ENCODE measurements around the gene RCAN1. TPM values are rescaled to one million over a fixed set of nuclear protein-coding genes. Genes with fewer than 3 reads are reported as not detected.

Gene RCAN1
- total and polyA plus RNA-seq, 4 donors, result 12.2 to 32.8 (median 29.8) TPM

DNA sequence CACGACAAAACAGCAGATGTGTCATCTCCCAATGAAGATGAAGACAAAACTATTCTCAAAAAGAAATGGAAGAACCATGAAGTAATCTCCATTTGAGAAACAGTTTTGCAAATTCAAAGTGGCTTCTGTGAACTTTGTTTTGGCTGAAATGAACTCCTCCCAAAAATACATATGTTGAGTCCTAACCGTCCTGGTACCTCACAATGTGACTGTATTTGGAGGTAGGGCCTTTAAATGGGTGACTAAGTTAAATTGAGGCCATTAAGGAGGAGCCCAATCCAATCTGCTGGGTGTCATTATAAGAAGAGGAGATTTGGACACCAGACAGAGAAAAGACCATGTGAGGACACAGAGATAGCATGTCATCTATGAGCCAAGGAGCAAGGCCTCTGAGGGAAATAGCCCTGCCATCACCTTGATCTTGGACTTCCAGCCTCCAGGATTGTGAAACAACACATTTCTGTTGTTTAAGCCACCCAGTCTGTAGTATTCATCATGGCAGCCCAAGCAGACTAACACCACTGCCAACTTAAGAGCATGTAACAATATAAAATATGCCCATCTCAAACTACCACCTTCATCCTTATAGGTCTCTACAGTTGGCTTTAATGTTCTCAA is 64.6 kb downstream of the RCAN1 start:
- no peaks in the 10 kb centered on the region for H3K27me3 ChIP-seq (ENCODE audit: control insufficient read depth in 3 of 3, insufficient read depth in 3 of 3, low read length in 2 of 3)
- H3K9me3 ChIP-seq (ENCODE audit: control insufficient read depth in 4 of 4, insufficient read depth in 3 of 4, low read length in 3 of 4), result no peaks in the 10 kb centered on the region
- no peak for DNase-seq
- no peaks in the 10 kb centered on the region for H3K36me3 ChIP-seq (ENCODE audit: control insufficient read depth in 4 of 4, insufficient read depth in 4 of 4, low read length in 4 of 4)
- TF ChIP-seq, protein P1, sequence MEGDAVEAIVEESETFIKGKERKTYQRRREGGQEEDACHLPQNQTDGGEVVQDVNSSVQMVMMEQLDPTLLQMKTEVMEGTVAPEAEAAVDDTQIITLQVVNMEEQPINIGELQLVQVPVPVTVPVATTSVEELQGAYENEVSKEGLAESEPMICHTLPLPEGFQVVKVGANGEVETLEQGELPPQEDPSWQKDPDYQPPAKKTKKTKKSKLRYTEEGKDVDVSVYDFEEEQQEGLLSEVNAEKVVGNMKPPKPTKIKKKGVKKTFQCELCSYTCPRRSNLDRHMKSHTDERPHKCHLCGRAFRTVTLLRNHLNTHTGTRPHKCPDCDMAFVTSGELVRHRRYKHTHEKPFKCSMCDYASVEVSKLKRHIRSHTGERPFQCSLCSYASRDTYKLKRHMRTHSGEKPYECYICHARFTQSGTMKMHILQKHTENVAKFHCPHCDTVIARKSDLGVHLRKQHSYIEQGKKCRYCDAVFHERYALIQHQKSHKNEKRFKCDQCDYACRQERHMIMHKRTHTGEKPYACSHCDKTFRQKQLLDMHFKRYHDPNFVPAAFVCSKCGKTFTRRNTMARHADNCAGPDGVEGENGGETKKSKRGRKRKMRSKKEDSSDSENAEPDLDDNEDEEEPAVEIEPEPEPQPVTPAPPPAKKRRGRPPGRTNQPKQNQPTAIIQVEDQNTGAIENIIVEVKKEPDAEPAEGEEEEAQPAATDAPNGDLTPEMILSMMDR (IDR thresholded peaks at IDR 0.05; ENCODE audit: control extremely low read depth, extremely low read depth), result no peak
- WGBS, 2 donors, result 76 to 98% methylated on average over 2 of the region's 2 CpGs
- H3K9ac ChIP-seq (ENCODE audit: insufficient read depth in 1 of 2, low read length in 2 of 2), result no peak overlapping the region
- no peak overlapping the region for H3K4me3 ChIP-seq
- no peak for ATAC-seq (ENCODE audit: insufficient read depth, low FRiP score)
- H3K27ac ChIP-seq (ENCODE audit: low read depth in 1 of 2, low read length in 1 of 2), result no peak overlapping the region
- peaks cover 0 to 10% (median under 1%) of the 10 kb centered on the region in 5 donors for H3K4me1 ChIP-seq (ENCODE audit: control insufficient read depth in 5 of 5, insufficient read depth in 5 of 5, low read length in 5 of 5)

DNA sequence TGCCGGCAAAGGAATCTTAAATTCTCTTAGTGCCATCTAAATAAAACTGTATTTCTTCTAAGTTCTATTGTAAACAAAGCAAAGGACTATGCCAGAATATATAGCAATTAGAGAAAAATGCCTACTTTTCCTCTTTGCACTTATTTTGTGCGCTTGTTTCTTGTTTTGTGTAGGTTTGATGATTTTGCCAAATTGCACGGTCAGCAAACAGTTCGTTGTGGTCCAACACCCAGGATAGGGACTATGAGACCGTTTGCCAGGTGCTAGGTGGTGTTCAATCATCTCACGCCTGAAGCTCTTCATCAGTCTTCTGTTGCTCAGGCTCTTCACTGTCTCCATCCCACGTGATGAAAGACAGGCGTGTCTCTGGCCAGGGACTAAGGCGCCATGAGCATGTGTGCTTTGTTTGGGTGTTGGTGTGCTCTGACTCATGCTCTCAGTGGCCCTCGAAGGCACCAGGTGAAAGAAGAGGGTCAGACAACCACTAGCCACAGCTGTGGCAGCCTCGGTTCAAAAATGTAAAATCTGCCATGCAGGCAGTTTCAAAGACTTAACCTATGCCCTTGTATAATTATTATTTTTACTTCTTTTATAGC is 66.0 kb downstream of the RCAN1 start:
- H3K4me1 ChIP-seq (ENCODE audit: control insufficient read depth in 5 of 5, insufficient read depth in 5 of 5, low read length in 5 of 5), result peaks cover 0 to 10% (median 4%) of the 10 kb centered on the region in 5 donors
- H3K4me3 ChIP-seq, result no peak overlapping the region
- H3K27ac ChIP-seq (ENCODE audit: low read depth in 1 of 2, low read length in 1 of 2), result no peak overlapping the region
- H3K9me3 ChIP-seq (ENCODE audit: control insufficient read depth in 4 of 4, insufficient read depth in 3 of 4, low read length in 3 of 4), result peaks cover 0 to 2% (median 0%) of the 10 kb centered on the region in 4 donors
- no peak for ATAC-seq (ENCODE audit: insufficient read depth, low FRiP score)
- no peak for DNase-seq
- H3K36me3 ChIP-seq (ENCODE audit: control insufficient read depth in 4 of 4, insufficient read depth in 4 of 4, low read length in 4 of 4), result no peaks in the 10 kb centered on the region
- TF ChIP-seq, protein P1 (IDR thresholded peaks at IDR 0.05; ENCODE audit: control extremely low read depth, extremely low read depth), result no peak
- 83 to 94% methylated on average over 11 of the region's 11 CpGs for WGBS, 2 donors
- no peaks in the 10 kb centered on the region for H3K27me3 ChIP-seq (ENCODE audit: control insufficient read depth in 3 of 3, insufficient read depth in 3 of 3, low read length in 2 of 3)
- no peak overlapping the region for H3K9ac ChIP-seq (ENCODE audit: insufficient read depth in 1 of 2, low read length in 2 of 2)

DNA sequence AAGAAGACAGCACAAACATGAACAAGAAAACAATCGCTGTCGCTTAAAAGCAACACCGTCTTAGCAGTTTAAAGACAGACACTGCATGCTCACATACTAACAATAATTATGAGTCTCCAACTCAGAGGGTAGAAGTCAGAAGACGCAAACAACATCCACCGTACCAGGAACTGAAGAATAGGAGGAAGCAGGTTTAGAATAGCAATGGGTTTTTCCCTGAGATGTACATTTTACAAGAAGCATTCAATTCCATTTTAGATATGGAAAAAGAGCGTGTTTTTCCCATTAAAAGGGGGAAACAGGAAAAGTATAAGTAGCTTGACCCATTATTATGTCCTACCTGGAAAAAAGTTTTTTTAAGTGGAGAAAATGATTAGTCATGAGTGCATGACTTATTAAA is 68.4 kb downstream of the RCAN1 start:
- no peaks in the 10 kb centered on the region for H3K36me3 ChIP-seq (ENCODE audit: control insufficient read depth in 4 of 4, insufficient read depth in 4 of 4, low read length in 4 of 4)
- H3K4me3 ChIP-seq, result no peak overlapping the region
- H3K27ac ChIP-seq (ENCODE audit: low read depth in 1 of 2, low read length in 1 of 2), result no peak overlapping the region
- H3K4me1 ChIP-seq (ENCODE audit: control insufficient read depth in 5 of 5, insufficient read depth in 5 of 5, low read length in 5 of 5), result peaks cover 0 to 9% (median 4%) of the 10 kb centered on the region in 5 donors
- 66 to 67% methylated on average over 6 of the region's 6 CpGs for WGBS, 2 donors
- TF ChIP-seq, protein P1 (IDR thresholded peaks at IDR 0.05; ENCODE audit: control extremely low read depth, extremely low read depth), result no peak
- peaks cover 0 to 6% (median 0%) of the 10 kb centered on the region in 4 donors for H3K9me3 ChIP-seq (ENCODE audit: control insufficient read depth in 4 of 4, insufficient read depth in 3 of 4, low read length in 3 of 4)
- no peak overlapping the region for H3K9ac ChIP-seq (ENCODE audit: insufficient read depth in 1 of 2, low read length in 2 of 2)
- ATAC-seq (ENCODE audit: insufficient read depth, low FRiP score) (no peak), DNase-seq (no peak)
- no peaks in the 10 kb centered on the region for H3K27me3 ChIP-seq (ENCODE audit: control insufficient read depth in 3 of 3, insufficient read depth in 3 of 3, low read length in 2 of 3)

Data from lung (tissue), 12 donors.